Hepatic stellate cell (primary cell): ENCODE data around the gene ZDHHC24.

ENCODE experiments used
- DNase-seq: peaks from one replicate; pipeline ENCODE4 v3.0.0; 2011; ENCODE audit warnings: low spot score

ZDHHC24 gene

DNA sequence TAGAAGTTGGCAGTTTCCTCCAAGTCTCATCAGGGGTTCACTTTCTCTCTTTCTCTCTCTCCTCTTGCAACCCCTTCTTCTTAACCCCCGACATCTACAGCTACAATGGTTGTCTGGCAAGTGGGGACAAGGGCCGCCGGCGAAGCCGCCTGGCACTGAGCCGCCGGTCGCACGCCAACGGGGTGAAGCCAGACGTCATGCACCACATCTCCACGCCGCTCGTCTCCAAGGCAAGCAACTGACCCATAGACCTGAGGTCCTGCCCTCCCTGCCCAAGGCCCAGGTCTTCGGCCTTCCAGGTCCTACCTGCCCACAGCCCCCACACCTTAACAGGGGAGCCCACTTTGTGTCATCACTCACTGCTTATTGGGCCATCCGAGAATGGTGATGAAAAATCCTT, 74.7 kb downstream of the ZDHHC24 start:
- no peak for DNase-seq
